K562 (cell line): ENCODE measurements around the gene SEC14L3. TPM values are rescaled to one million over a fixed set of nuclear protein-coding genes. Genes with fewer than 3 reads are reported as not detected.

Experiments used
- ATAC-seq: fragments of 200-7000 bp; cut with Tn5 transposase; 3 replicates; pipeline ENCODE4 v1.9.1; 2020; ENCODE audit warnings: moderate library complexity
- BruUV-seq: library from RNA; stranded (reverse); fragments of 400-500 nt; replicated peaks from 2 replicates; lab custom pipeline; 2021; lab: Mats Ljungman, UMichigan
- CTCF ChIA-PET: fragments of 300-600 bp; formaldehyde crosslinking; extraction: SDS; loops from one replicate; lab custom pipeline; 2021; ENCODE audit warnings: low intra/inter-chr PET ratio; lab: Yijun Ruan, JAX
- POLR2A ChIA-PET: fragments of 300-600, 350-650 bp; sonication (Branson Sonifier 250); formaldehyde crosslinking; extraction: SDS; loops from one replicate; lab custom pipeline; 2021; ENCODE audit warnings: antibody characterized with exemption, inconsistent platforms; lab: Yijun Ruan, JAX
- DNase-seq, 4 experiments: peaks; one replicate each; pipeline versions ENCODE4 v3.0.0 to v3.0.0-alpha.2; 2011 to 2018; ENCODE audit warnings: low spot score in 3 of 4, mixed read lengths in 3 of 4; ENCODE audit errors: extremely low read depth in 1 of 4
- FAIRE-seq: peaks from 2 replicates; lab custom pipeline; 2011; peaks lifted over from hg19 to GRCh38; lab: Jason Lieb, UNC
- H2AFZ ChIP-seq: 2 replicates; pipeline ENCODE4 v1.6.0; 2011; ENCODE audit warnings: low read depth, low read length, control low read depth, inconsistent platforms
- H3K27ac ChIP-seq: fragments of 200-600 bp; 3 replicates; pipeline ENCODE4 v1.8.0; 2011; ENCODE audit warnings: low read depth, mild to moderate bottlenecking, control low read depth, inconsistent platforms, low read length, moderate library complexity, mixed read lengths; ENCODE audit errors: extremely low read depth
- H3K27me3 ChIP-seq, 2 experiments: fragments of 300-600 bp in 1 of 2; 2 replicates in 1 of 2; 3 replicates in 1 of 2; pipeline versions ENCODE4 v1.6.0 to v1.8.0; 2011; ENCODE audit warnings: inconsistent platforms in 2 of 2, low read length in 2 of 2, mild to moderate bottlenecking in 1 of 2, mixed read lengths in 1 of 2, moderate library complexity in 1 of 2; ENCODE audit not compliant: control insufficient read depth in 2 of 2, insufficient read depth in 2 of 2
- H3K36me3 ChIP-seq: fragments of 300-600 bp; 3 replicates; pipeline ENCODE4 v1.8.0; 2011; ENCODE audit warnings: mild to moderate bottlenecking, low read length, inconsistent platforms; ENCODE audit not compliant: control insufficient read depth, insufficient read depth
- H3K4me1 ChIP-seq, 2 experiments: fragments of 200-600 bp in 1 of 2; replicated peaks in 1 of 2; 2 replicates in 1 of 2; 3 replicates in 1 of 2; pipeline versions ENCODE4 v1.5.1 to v1.8.0; 2011; ENCODE audit warnings: inconsistent platforms in 2 of 2, low read length in 2 of 2, mild to moderate bottlenecking in 1 of 2, mixed read lengths in 1 of 2, moderate library complexity in 1 of 2; ENCODE audit not compliant: control insufficient read depth in 2 of 2, insufficient read depth in 2 of 2
- H3K4me2 ChIP-seq: 2 replicates; pipeline ENCODE4 v1.6.1; 2011; ENCODE audit warnings: low read length, control low read depth, inconsistent platforms, mixed read lengths; ENCODE audit not compliant: insufficient read depth
- H3K4me3 ChIP-seq: fragments of 200-600 bp; sonication (generic), shearing (Covaris generic); 2 replicates; pipeline ENCODE4 v1.5.1; 2016; ENCODE audit warnings: control low read depth, inconsistent platforms
- H3K79me2 ChIP-seq: fragments of 200-600 bp; 3 replicates; pipeline ENCODE4 v1.8.0; 2011; ENCODE audit warnings: low read length, inconsistent platforms; ENCODE audit not compliant: control insufficient read depth, insufficient read depth
- H3K9ac ChIP-seq, 2 experiments: 2 replicates each; pipeline versions ENCODE4 v1.6.0 to v1.6.1; 2011; ENCODE audit warnings: low read depth in 2 of 2, low read length in 2 of 2, control low read depth in 1 of 2, inconsistent platforms in 1 of 2, mild to moderate bottlenecking in 1 of 2, mixed read lengths in 1 of 2; ENCODE audit not compliant: insufficient read depth in 1 of 2
- H3K9me1 ChIP-seq: one replicate; pipeline ENCODE4 v1.6.0; 2011; ENCODE audit warnings: inconsistent platforms, mild to moderate bottlenecking, low read length, moderate library complexity; ENCODE audit not compliant: control insufficient read depth, insufficient read depth
- H3K9me3 ChIP-seq: replicated peaks from 2 replicates; pipeline ENCODE4 v1.5.1; 2011; ENCODE audit warnings: low read depth, low read length, inconsistent platforms; ENCODE audit not compliant: control insufficient read depth, insufficient read depth
- H4K20me1 ChIP-seq: replicated peaks from 2 replicates; pipeline ENCODE4 v1.6.1; 2011; ENCODE audit warnings: low read length, inconsistent platforms, mixed read lengths; ENCODE audit not compliant: control insufficient read depth, insufficient read depth
- CBFA2T2 ChIP-seq: fragments of 450-650 bp; conservative IDR thresholded peaks from 2 replicates; pipeline ENCODE4 v1.6.1; 2017; ENCODE audit warnings: mild to moderate bottlenecking
- CBFA2T3 ChIP-seq: fragments of 450-650 bp; IDR thresholded peaks from 2 replicates; pipeline ENCODE4 v1.6.1; 2017
- EGR1 ChIP-seq: fragments of 450-650 bp; conservative IDR thresholded peaks from 2 replicates; pipeline ENCODE4 v1.6.1; 2017; ENCODE audit warnings: mild to moderate bottlenecking
- NELFE ChIP-seq: IDR thresholded peaks from 2 replicates; pipeline ENCODE4 v1.6.1; 2011; ENCODE audit warnings: mild to moderate bottlenecking; ENCODE audit not compliant: insufficient read depth, insufficient read length
- NR4A1 ChIP-seq, 2 experiments: fragments of 250-450 bp in 1 of 2; fragments of 450-650 bp in 1 of 2; sonication (Bioruptor Pico) in 1 of 2; IDR thresholded peaks; 2 replicates each; pipeline versions ENCODE4 v1.4.0 to v1.6.1; 2016 to 2020; ENCODE audit warnings: mild to moderate bottlenecking in 2 of 2, missing compliant biosample characterization in 1 of 2, missing genetic modification characterization in 1 of 2, moderate library complexity in 1 of 2
- PYGO2 ChIP-seq: fragments of 450-650 bp; IDR thresholded peaks from 2 replicates; pipeline ENCODE4 v1.6.1; 2016; ENCODE audit warnings: mild to moderate bottlenecking, missing genetic modification characterization, moderate library complexity, missing compliant biosample characterization
- SOX6 ChIP-seq: fragments of 450-650 bp; IDR thresholded peaks from 2 replicates; pipeline ENCODE4 v1.6.1; 2014; ENCODE audit warnings: mild to moderate bottlenecking
- SRF ChIP-seq, 2 experiments: fragments of 250-450, 450-650 bp in 1 of 2; sonication (Bioruptor Pico) in 1 of 2; sonication (generic) in 1 of 2; formaldehyde crosslinking; IDR thresholded peaks; 2 replicates each; pipeline versions ENCODE4 v1.5.0 to v1.5.1; 2020 to 2022; ENCODE audit warnings: mild to moderate bottlenecking in 1 of 2, missing genetic modification reagents in 1 of 2
- WGBS: fragments of 100-300 bp; shearing (Covaris generic); methylation state at CpG from one replicate; pipeline ENCODE4 v1.1.6; 2016; ENCODE audit warnings: low coverage, mixed read lengths; ENCODE audit not compliant: insufficient coverage; ENCODE audit errors: missing lambda C conversion rate; 5-methylcytosine and 5-hydroxymethylcytosine counted together
- in situ Hi-C: fragments of 300-500 bp; cut with MboI; formaldehyde crosslinking; loops from 4 replicates; pipeline ENCODE4 v1.15.0; 2018; ENCODE audit warnings: inconsistent platforms, mixed read lengths
- intact Hi-C: fragments of 100-400 bp; cut with micrococcal nuclease; formaldehyde crosslinking; loops from 2 replicates; pipeline ENCODE4 v1.14.2; 2022
- polyA plus RNA-seq, 8 experiments: library from polyadenylated mRNA; depleted of rRNA in 4 of 8; stranded (reverse) in 5 of 8; unstranded in 3 of 8; fragments of >200 nt; fragmentation: Nextera tagmentation in 2 of 8; fragmentation: Illumina TruSeq in 1 of 8; extraction: Ambion mirVana in 2 of 8; extraction: Trizol in 1 of 8; gene quantifications; 2 replicates each; pipeline versions ENCODE4 v1.2.1 to v1.2.3, GENCODE V29; 2011 to 2014; ENCODE audit warnings: inconsistent platforms in 1 of 8, missing spikeins in 1 of 8
- total RNA-seq, 7 experiments: library from RNA; depleted of rRNA in 6 of 7; stranded (reverse); fragments of >200 nt in 6 of 7; fragmentation: Illumina TruSeq in 2 of 7; extraction: Trizol in 2 of 7; gene quantifications; 2 replicates each; pipeline versions ENCODE4 v1.2.1 to v1.2.3, GENCODE V29; 2011 to 2021; ENCODE audit warnings: low replicate concordance in 1 of 7
- TF ChIP-seq, protein P1 (sequence below): fragments of 450-650 bp; IDR thresholded peaks from 2 replicates; pipeline ENCODE4 v1.6.1; 2017; ENCODE audit warnings: antibody characterized with exemption, mild to moderate bottlenecking
- TF ChIP-seq, protein P2 (sequence below), 3 experiments: fragments of 200-800 bp in 1 of 3; fragments of 250-450 bp in 1 of 3; fragments of 450-650 bp in 1 of 3; sonication (Bioruptor Pico) in 1 of 3; sonication (Bioruptor generic) in 1 of 3; formaldehyde crosslinking in 1 of 3; IDR thresholded peaks; 2 replicates each; pipeline versions ENCODE4 v1.6.1 to v1.8.0; 2016 to 2022; ENCODE audit warnings: mild to moderate bottlenecking in 2 of 3, missing genetic modification characterization in 2 of 3, missing compliant biosample characterization in 1 of 3, moderate library complexity in 1 of 3
- TF ChIP-seq, protein P3 (sequence below): fragments of 250-450 bp; sonication (Bioruptor Pico); IDR thresholded peaks from 2 replicates; pipeline ENCODE4 v1.8.0; 2021; ENCODE audit warnings: moderate library complexity, mild to moderate bottlenecking, inconsistent platforms

Gene SEC14L3
- total and polyA plus RNA-seq, 9 of the 15 experiments (the other 6 are each of a cell fraction or from before 2014, with no cell fraction given) = not detected

DNA sequence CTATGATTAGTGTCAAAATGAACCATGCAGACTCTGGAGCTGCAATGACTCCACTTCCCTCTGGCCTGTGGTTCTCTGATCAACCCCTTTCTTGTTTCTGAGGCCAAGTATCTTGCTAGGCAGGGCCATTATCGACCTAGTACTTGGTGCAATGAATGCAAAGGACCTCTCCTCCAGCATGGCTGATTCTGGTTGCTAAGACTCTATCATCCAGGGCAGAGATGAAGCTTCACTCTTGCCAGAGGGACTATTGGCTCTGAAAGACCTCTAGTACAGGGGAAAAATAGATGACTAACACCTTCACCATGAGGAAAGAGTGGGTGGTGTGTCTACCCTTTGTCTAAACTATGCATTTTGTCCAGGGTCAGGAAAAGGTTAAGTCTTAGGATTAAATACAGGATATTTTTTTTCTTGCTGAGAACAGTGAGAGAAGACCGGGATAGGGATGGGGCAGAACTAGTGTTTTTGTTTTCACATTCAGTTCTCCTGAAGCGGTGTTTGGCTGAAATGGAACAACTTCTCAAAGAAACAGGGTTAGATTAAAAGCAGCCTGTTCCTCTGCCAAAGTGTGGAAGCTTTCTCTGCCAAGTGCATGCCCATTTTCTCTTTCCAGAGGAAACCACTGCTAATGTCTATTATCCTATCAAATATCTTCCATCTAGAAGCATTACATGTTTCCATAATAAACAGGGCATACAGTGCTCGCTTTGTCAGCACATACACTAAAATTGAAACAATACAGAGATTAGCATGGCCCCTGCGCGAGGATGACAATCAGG lies 51.3 kb downstream of the SEC14L3 start:
- Histone ChIP-seq H3K9me1 (no peaks in the 10 kb centered on the region), H3K27me3 (no peaks in the 10 kb centered on the region), H3K4me3 (peak overlapping the region; percentile 59; the same call in 1 of the 2 replicates), H3K4me1 (peaks cover 30 to 37% of the 10 kb centered on the region in 2 experiments), H3K4me2 (peak overlapping the region; percentile 94), H3K27ac (peak overlapping the region; percentile 94), H3K79me2 (peaks cover 48% of the 10 kb centered on the region), H3K9ac (peak overlapping the region; percentile 6 to 94; a peak in 3 of 4 replicates), H3K9me3 (no peaks in the 10 kb centered on the region), H2AFZ (no peak overlapping the region), H4K20me1 (no peaks in the 10 kb centered on the region), H3K36me3 (peaks cover 29% of the 10 kb centered on the region)
- FAIRE-seq = peak; percentile 48
- DNase-seq = peak in 2 of 4 experiments; percentile 32 to 59
- intact Hi-C loops = no loop called here
- 14% methylated on average over 6 of the region's 6 CpGs for WGBS
- ChIA-PET CTCF (no interaction called here), POLR2A (interaction anchor here (0.9 to 1.4 kb wide), 2 partner anchors 10 kb away, joined by 3 to 4 read pairs; no protein-coding TSS in a partner anchor)
- no TSS peak for BruUV-seq
- in situ Hi-C loops = no loop called here
- ATAC-seq = no peak
- TF ChIP-seq SOX6 (0 out of 2 replicates have a peak, but pooled peaks have one; percentile 10), CBFA2T3 (peak; percentile 73), NR4A1 (CRISPR knock-in tag; IDR thresholded peaks at IDR 0.05) (no peak), NR4A1 (tag; IDR thresholded peaks at IDR 0.05) (no peak), CBFA2T2 (peak; percentile 42; the same call in 1 of the 2 replicates), EGR1 (peak; percentile 80), PYGO2 (tag) (no peak), SRF (CRISPR knock-in tag; IDR thresholded peaks at IDR 0.05) (no peak), NELFE (no peak)
- TF ChIP-seq, protein P1, sequence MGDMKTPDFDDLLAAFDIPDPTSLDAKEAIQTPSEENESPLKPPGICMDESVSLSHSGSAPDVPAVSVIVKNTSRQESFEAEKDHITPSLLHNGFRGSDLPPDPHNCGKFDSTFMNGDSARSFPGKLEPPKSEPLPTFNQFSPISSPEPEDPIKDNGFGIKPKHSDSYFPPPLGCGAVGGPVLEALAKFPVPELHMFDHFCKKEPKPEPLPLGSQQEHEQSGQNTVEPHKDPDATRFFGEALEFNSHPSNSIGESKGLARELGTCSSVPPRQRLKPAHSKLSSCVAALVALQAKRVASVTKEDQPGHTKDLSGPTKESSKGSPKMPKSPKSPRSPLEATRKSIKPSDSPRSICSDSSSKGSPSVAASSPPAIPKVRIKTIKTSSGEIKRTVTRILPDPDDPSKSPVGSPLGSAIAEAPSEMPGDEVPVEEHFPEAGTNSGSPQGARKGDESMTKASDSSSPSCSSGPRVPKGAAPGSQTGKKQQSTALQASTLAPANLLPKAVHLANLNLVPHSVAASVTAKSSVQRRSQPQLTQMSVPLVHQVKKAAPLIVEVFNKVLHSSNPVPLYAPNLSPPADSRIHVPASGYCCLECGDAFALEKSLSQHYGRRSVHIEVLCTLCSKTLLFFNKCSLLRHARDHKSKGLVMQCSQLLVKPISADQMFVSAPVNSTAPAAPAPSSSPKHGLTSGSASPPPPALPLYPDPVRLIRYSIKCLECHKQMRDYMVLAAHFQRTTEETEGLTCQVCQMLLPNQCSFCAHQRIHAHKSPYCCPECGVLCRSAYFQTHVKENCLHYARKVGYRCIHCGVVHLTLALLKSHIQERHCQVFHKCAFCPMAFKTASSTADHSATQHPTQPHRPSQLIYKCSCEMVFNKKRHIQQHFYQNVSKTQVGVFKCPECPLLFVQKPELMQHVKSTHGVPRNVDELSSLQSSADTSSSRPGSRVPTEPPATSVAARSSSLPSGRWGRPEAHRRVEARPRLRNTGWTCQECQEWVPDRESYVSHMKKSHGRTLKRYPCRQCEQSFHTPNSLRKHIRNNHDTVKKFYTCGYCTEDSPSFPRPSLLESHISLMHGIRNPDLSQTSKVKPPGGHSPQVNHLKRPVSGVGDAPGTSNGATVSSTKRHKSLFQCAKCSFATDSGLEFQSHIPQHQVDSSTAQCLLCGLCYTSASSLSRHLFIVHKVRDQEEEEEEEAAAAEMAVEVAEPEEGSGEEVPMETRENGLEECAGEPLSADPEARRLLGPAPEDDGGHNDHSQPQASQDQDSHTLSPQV = 0 out of 2 replicates have a peak, but pooled peaks have one; percentile 33
- TF ChIP-seq, protein P2, sequence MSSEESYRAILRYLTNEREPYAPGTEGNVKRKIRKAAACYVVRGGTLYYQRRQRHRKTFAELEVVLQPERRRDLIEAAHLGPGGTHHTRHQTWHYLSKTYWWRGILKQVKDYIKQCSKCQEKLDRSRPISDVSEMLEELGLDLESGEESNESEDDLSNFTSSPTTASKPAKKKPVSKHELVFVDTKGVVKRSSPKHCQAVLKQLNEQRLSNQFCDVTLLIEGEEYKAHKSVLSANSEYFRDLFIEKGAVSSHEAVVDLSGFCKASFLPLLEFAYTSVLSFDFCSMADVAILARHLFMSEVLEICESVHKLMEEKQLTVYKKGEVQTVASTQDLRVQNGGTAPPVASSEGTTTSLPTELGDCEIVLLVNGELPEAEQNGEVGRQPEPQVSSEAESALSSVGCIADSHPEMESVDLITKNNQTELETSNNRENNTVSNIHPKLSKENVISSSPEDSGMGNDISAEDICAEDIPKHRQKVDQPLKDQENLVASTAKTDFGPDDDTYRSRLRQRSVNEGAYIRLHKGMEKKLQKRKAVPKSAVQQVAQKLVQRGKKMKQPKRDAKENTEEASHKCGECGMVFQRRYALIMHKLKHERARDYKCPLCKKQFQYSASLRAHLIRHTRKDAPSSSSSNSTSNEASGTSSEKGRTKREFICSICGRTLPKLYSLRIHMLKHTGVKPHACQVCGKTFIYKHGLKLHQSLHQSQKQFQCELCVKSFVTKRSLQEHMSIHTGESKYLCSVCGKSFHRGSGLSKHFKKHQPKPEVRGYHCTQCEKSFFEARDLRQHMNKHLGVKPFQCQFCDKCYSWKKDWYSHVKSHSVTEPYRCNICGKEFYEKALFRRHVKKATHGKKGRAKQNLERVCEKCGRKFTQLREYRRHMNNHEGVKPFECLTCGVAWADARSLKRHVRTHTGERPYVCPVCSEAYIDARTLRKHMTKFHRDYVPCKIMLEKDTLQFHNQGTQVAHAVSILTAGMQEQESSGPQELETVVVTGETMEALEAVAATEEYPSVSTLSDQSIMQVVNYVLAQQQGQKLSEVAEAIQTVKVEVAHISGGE (CRISPR knock-in tag; IDR thresholded peaks at IDR 0.05) = 0 out of 6 replicates have a peak, but pooled peaks of 1 of the 3 experiments have one; percentile 3
- TF ChIP-seq, protein P3, sequence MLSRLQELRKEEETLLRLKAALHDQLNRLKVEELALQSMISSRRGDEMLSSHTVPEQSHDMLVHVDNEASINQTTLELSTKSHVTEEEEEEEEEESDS (CRISPR knock-in tag) = no peak
